Measurements from ENCODE around the gene EVL.

DNA sequence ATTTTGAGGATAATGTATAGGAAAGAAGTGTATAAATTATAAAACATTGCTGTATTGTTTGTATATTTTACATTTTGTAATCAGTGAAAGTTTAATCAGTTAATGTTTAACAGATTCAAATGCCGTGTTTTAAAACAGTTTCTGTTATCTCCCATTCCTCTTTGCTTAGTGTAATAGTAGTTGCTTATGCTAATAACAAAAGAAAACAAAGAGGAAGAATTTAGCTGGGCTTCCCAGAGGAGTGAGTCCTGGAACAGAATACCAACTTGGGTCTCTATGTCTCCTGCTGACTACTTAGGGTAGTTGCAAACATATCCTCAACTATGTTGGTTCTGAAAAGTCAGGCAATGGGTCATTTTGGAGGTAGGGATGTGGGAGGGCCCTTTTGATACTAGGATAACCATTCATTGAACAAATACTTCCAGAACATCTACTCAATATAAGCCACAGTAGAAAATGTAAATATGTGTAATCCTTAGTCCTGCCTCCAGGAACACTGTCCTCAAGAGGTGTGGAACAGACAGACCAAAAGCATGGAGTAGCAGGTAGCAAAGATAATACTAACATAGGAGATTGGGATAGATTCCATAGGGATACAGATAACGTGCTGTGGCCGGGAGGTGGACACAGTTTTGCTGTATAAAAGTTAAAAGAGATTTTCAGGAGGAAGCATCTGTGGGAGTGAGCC, 36.1 kb upstream of the EVL start:
- TF ChIP-seq, protein P1, sequence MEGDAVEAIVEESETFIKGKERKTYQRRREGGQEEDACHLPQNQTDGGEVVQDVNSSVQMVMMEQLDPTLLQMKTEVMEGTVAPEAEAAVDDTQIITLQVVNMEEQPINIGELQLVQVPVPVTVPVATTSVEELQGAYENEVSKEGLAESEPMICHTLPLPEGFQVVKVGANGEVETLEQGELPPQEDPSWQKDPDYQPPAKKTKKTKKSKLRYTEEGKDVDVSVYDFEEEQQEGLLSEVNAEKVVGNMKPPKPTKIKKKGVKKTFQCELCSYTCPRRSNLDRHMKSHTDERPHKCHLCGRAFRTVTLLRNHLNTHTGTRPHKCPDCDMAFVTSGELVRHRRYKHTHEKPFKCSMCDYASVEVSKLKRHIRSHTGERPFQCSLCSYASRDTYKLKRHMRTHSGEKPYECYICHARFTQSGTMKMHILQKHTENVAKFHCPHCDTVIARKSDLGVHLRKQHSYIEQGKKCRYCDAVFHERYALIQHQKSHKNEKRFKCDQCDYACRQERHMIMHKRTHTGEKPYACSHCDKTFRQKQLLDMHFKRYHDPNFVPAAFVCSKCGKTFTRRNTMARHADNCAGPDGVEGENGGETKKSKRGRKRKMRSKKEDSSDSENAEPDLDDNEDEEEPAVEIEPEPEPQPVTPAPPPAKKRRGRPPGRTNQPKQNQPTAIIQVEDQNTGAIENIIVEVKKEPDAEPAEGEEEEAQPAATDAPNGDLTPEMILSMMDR (IDR thresholded peaks at IDR 0.05), result no peak
- TF ChIP-seq POLR2A (IDR thresholded peaks at IDR 0.05), result no peak
- TF ChIP-seq EP300 (IDR thresholded peaks at IDR 0.05; ENCODE audit: low read depth), result no peak
